Activated CD4-positive, alpha-beta T cell treated with anti-CD3 and anti-CD28 coated beads for 4 hours (primary cell): ENCODE measurements around the gene DAZ1.
"Not testable (repeated sequence)": the region's sequence is repeated elsewhere in the genome, so short reads cannot be mapped to it uniquely, and the experiment has no call there.

ENCODE experiments used
- DNase-seq, 2 donors: peaks; one replicate each; pipeline ENCODE4 v3.0.0-alpha.2; 2020

DAZ1 gene, protein sequence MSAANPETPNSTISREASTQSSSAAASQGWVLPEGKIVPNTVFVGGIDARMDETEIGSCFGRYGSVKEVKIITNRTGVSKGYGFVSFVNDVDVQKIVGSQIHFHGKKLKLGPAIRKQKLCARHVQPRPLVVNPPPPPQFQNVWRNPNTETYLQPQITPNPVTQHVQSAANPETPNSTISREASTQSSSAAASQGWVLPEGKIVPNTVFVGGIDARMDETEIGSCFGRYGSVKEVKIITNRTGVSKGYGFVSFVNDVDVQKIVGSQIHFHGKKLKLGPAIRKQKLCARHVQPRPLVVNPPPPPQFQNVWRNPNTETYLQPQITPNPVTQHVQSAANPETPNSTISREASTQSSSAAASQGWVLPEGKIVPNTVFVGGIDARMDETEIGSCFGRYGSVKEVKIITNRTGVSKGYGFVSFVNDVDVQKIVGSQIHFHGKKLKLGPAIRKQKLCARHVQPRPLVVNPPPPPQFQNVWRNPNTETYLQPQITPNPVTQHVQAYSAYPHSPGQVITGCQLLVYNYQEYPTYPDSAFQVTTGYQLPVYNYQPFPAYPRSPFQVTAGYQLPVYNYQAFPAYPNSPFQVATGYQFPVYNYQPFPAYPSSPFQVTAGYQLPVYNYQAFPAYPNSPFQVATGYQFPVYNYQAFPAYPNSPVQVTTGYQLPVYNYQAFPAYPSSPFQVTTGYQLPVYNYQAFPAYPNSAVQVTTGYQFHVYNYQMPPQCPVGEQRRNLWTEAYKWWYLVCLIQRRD

GRCh38 chrY:23198908-23199307 is at the start of gene DAZ1:
DAZ1 (minus strand) TSS chrY:23199008; CDS start chrY:23198800, 208 bp downstream.
- not testable (repeated sequence) for DNase-seq

- DNase-seq = not testable (repeated sequence)
These were observed 20.4 kb upstream of the DAZ1 start, which contains the start of gene DAZ2 for GRCh38 chrY:23219233-23219632. DAZ2 (plus strand) TSS chrY:23219533; CDS start chrY:23219741, 208 bp downstream.

- DNase-seq = not testable (repeated sequence)
These were observed 11.9 kb upstream of the DAZ1 start for GRCh38 chrY:23210681-23211080.

DNA sequence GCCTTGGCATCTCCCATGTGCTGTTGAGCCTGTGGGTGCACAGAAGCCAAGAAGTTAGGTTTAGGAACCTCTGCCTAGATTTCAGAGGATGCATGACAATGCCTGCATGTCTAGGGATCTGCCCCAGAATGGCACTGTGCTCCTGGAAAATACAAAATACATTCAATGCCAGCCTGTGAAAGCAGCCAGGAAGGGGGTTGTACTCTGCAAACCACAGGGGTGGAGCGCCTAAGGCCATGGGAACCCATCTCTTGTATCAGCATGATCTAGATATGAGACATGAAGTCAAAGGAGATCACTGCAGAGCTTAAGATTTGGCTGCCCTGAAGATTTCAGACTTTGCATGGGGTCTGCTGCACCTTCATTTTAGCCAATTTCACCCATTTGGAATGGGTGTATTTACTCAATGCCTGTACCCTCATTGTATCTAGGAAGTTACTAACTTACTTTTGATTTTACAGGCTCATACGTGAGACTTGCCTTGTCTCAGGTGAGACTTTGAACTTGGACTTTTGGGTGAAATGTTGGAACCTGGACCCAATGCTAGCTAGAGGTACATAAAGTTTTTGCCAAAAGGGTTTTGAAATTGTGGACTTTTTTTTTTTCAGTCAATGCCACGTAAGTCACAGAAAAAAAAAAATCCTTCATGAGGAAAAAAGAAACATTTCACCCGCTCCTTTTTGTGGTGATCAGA is 11.1 kb upstream of the DAZ1 start:
- DNase-seq = not testable (repeated sequence)

- DNase-seq = not testable (repeated sequence)
These were observed 8.6 kb upstream of the DAZ1 start for GRCh38 chrY:23207455-23207854.
